ENCODE results near the gene CENPC.

The CENPC gene

DNA sequence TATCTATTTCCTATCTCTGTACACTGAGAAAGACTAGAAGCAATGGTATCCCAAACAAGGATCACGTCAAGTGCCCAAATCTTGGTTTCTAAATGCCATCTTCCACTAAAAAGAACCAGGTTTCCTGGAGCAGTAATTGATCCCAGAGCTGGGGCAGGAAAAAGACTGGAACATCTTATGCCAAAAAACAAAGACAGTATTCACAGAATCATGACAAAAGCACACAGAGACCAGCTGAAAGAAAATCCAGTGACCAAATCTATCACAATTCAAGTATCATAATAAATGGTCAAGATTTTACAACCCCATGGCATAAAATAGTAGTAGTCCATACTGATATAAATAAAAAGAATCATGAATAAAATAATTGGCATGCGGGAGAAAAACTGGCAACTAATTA is 44.9 kb downstream of the CENPC start:
- H3K9ac ChIP-seq (ENCODE audit: low read length): no peak overlapping the region
- H3K36me3 ChIP-seq (ENCODE audit: control insufficient read depth, insufficient read depth, low read length): peaks cover 3% of the 10 kb centered on the region
- no peak overlapping the region for H3K27ac ChIP-seq (ENCODE audit: low read depth, low read length)
- no peaks in the 10 kb centered on the region for H3K27me3 ChIP-seq (ENCODE audit: control insufficient read depth, insufficient read depth, low read length)
- H3K4me3 ChIP-seq (ENCODE audit: low read length): no peak overlapping the region
- H3K4me1 ChIP-seq (ENCODE audit: control insufficient read depth, insufficient read depth, low read length): no peaks in the 10 kb centered on the region

DNA sequence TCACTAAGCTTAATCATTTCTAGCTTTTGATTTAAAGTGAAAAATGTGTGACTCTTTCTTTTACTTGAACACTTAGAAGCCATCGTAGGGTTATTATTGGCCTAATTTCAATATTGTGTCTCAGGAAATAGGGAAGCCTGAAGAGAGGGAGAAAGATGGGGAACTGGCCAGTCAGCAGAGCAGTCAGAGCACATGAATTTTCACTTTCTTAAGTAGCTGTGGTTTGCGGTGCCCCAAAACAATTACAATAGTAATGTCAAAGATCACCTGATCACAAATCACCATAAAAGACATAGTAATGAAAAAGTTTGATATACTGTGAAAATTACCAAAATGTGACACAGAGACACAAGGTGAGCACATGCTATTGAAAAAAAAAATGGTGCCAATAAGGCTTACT is 45.5 kb downstream of the CENPC start:
- H3K27ac ChIP-seq (ENCODE audit: low read depth, low read length): no peak overlapping the region

GRCh38 chr4:67483868-67484602 is 61.3 kb downstream of the CENPC start:
- H3K36me3 ChIP-seq (ENCODE audit: control insufficient read depth, insufficient read depth, low read length): peaks cover 8% of the 10 kb centered on the region

More for the DNA sequence above, 45.5 kb downstream of the CENPC start:
- no peaks in the 10 kb centered on the region for H3K27me3 ChIP-seq (ENCODE audit: control insufficient read depth, insufficient read depth, low read length)
- peaks cover under 1% of the 10 kb centered on the region for H3K36me3 ChIP-seq (ENCODE audit: control insufficient read depth, insufficient read depth, low read length)
- H3K4me3 ChIP-seq (ENCODE audit: low read length): no peak overlapping the region
- no peaks in the 10 kb centered on the region for H3K4me1 ChIP-seq (ENCODE audit: control insufficient read depth, insufficient read depth, low read length)
- no peak overlapping the region for H3K9ac ChIP-seq (ENCODE audit: low read length)

DNA sequence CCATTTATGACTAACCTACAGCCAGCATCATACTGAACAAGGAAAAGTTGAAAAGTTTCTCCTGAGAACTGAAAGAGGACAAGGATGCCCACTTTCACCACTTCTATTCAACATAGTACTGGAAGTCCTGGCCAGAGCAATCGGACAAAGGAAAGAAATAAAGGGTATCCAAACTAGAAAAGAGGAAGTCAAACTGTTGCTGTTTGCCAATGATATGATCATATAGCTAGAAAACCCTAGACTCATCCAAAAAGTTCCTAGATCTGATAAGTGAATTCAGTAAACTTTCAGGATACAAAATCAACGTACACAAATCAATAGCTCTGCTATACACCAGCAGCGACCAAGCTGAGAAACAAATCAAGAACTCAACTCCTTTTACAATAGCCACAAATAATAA is 64.5 kb downstream of the CENPC start:
- Histone ChIP-seq H3K4me3 (ENCODE audit: low read length) (no peak overlapping the region), H3K27me3 (ENCODE audit: control insufficient read depth, insufficient read depth, low read length) (no peaks in the 10 kb centered on the region), H3K9ac (ENCODE audit: low read length) (no peak overlapping the region), H3K36me3 (ENCODE audit: control insufficient read depth, insufficient read depth, low read length) (peaks cover 16% of the 10 kb centered on the region), H3K4me1 (ENCODE audit: control insufficient read depth, insufficient read depth, low read length) (no peaks in the 10 kb centered on the region), H3K27ac (ENCODE audit: low read depth, low read length) (no peak overlapping the region)

More at GRCh38 chr4:67483868-67484602, 61.3 kb downstream of the CENPC start:
- Histone ChIP-seq H3K9ac (ENCODE audit: low read length) (no peak overlapping the region), H3K4me1 (ENCODE audit: control insufficient read depth, insufficient read depth, low read length) (no peaks in the 10 kb centered on the region), H3K4me3 (ENCODE audit: low read length) (no peak overlapping the region), H3K27me3 (ENCODE audit: control insufficient read depth, insufficient read depth, low read length) (no peaks in the 10 kb centered on the region), H3K27ac (ENCODE audit: low read depth, low read length) (no peak overlapping the region)

- Histone ChIP-seq H3K27ac (ENCODE audit: low read depth, low read length) (no peak overlapping the region), H3K9ac (ENCODE audit: low read length) (no peak overlapping the region), H3K4me3 (ENCODE audit: low read length) (no peak overlapping the region), H3K4me1 (ENCODE audit: control insufficient read depth, insufficient read depth, low read length) (no peaks in the 10 kb centered on the region), H3K27me3 (ENCODE audit: control insufficient read depth, insufficient read depth, low read length) (no peaks in the 10 kb centered on the region), H3K36me3 (ENCODE audit: control insufficient read depth, insufficient read depth, low read length) (peaks cover 21% of the 10 kb centered on the region)
Observed at GRCh38 chr4:67475155-67475554, 70.1 kb downstream of the CENPC start.

DNA sequence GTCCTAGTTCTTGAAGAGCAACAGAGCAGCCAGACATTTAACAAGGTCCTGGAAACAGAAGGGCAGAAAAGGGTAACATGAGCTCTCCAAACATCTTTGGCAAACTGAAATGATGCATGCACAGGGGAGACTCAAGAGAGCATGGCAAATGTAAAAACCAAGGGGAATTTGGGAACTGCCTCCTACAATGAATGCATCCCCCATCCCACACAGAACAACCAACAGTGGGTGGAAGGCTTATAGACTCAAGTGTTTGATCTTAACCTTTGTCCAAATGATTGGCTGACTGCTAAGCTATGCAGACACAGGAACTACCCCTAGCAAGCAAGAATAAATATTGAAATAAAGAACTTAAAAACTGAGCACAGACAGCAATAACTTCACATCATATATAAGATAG is 74.4 kb downstream of the CENPC start:
- H3K27me3 ChIP-seq (ENCODE audit: control insufficient read depth, insufficient read depth, low read length): no peaks in the 10 kb centered on the region
- no peaks in the 10 kb centered on the region for H3K4me1 ChIP-seq (ENCODE audit: control insufficient read depth, insufficient read depth, low read length)
- H3K4me3 ChIP-seq (ENCODE audit: low read length): no peak overlapping the region
- H3K9ac ChIP-seq (ENCODE audit: low read length): no peak overlapping the region
- peaks cover 13% of the 10 kb centered on the region for H3K36me3 ChIP-seq (ENCODE audit: control insufficient read depth, insufficient read depth, low read length)
- no peak overlapping the region for H3K27ac ChIP-seq (ENCODE audit: low read depth, low read length)

DNA sequence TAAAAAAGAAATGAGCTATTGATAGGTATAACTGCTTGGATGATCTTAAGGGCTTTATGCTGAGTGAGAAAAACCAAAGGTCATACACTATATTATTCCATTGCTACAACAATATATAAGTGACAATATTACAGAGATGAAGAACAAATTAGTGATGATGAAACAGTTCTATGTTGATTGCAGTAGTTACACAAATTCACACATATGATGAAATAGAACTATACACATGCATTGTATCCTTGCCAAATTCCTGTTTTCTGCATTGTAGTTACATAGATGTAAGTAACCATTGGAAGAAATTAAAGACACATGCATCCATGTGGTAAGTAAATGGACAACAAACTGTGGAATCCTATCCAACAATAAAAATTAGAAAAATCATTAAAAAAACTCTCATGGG is 76.5 kb downstream of the CENPC start:
- Histone ChIP-seq H3K4me3 (ENCODE audit: low read length) (no peak overlapping the region), H3K4me1 (ENCODE audit: control insufficient read depth, insufficient read depth, low read length) (no peaks in the 10 kb centered on the region), H3K27ac (ENCODE audit: low read depth, low read length) (no peak overlapping the region), H3K27me3 (ENCODE audit: control insufficient read depth, insufficient read depth, low read length) (no peaks in the 10 kb centered on the region), H3K36me3 (ENCODE audit: control insufficient read depth, insufficient read depth, low read length) (peaks cover 9% of the 10 kb centered on the region), H3K9ac (ENCODE audit: low read length) (no peak overlapping the region)

DNA sequence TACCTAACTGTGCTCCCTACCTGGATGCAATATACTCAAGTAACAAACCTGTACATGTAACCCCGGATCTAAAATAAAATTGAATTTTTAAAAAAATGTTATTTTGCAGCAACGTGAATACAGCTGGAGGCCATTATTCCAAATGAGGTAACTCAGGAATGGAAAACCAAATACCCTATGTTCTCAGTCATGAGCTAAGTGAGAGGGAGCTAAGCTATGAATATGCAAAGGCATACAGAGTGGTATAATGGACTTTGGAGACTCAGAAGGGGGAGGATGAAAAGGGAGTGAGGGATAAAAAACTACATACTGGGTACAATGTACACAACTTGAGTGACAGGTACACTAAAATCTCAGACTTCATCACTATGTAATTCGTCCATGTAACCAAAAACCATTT is 78.6 kb downstream of the CENPC start:
- peaks cover 7% of the 10 kb centered on the region for H3K36me3 ChIP-seq (ENCODE audit: control insufficient read depth, insufficient read depth, low read length)
- no peak overlapping the region for H3K4me3 ChIP-seq (ENCODE audit: low read length)
- no peak overlapping the region for H3K27ac ChIP-seq (ENCODE audit: low read depth, low read length)
- H3K9ac ChIP-seq (ENCODE audit: low read length): no peak overlapping the region
- H3K4me1 ChIP-seq (ENCODE audit: control insufficient read depth, insufficient read depth, low read length): no peaks in the 10 kb centered on the region
- H3K27me3 ChIP-seq (ENCODE audit: control insufficient read depth, insufficient read depth, low read length): no peaks in the 10 kb centered on the region

GRCh38 chr4:67465763-67466052 is 79.6 kb downstream of the CENPC start:
- peaks cover 5% of the 10 kb centered on the region for H3K36me3 ChIP-seq (ENCODE audit: control insufficient read depth, insufficient read depth, low read length)
- H3K27ac ChIP-seq (ENCODE audit: low read depth, low read length): no peak overlapping the region

GRCh38 chr4:67465032-67465762 is 80.1 kb downstream of the CENPC start:
- no peaks in the 10 kb centered on the region for H3K4me1 ChIP-seq (ENCODE audit: control insufficient read depth, insufficient read depth, low read length)
- H3K4me3 ChIP-seq (ENCODE audit: low read length): no peak overlapping the region
- no peaks in the 10 kb centered on the region for H3K27me3 ChIP-seq (ENCODE audit: control insufficient read depth, insufficient read depth, low read length)
- H3K36me3 ChIP-seq (ENCODE audit: control insufficient read depth, insufficient read depth, low read length): peaks cover 3% of the 10 kb centered on the region
- no peak overlapping the region for H3K9ac ChIP-seq (ENCODE audit: low read length)
- no peak overlapping the region for H3K27ac ChIP-seq (ENCODE audit: low read depth, low read length)

More at GRCh38 chr4:67465763-67466052, 79.6 kb downstream of the CENPC start:
- Histone ChIP-seq H3K27me3 (ENCODE audit: control insufficient read depth, insufficient read depth, low read length) (no peaks in the 10 kb centered on the region), H3K4me3 (ENCODE audit: low read length) (no peak overlapping the region), H3K4me1 (ENCODE audit: control insufficient read depth, insufficient read depth, low read length) (no peaks in the 10 kb centered on the region), H3K9ac (ENCODE audit: low read length) (no peak overlapping the region)

GRCh38 chr4:67460574-67460973 is 84.7 kb downstream of the CENPC start:
- Histone ChIP-seq H3K27ac (ENCODE audit: low read depth, low read length) (no peak overlapping the region), H3K4me3 (ENCODE audit: low read length) (no peak overlapping the region), H3K9ac (ENCODE audit: low read length) (no peak overlapping the region), H3K4me1 (ENCODE audit: control insufficient read depth, insufficient read depth, low read length) (no peaks in the 10 kb centered on the region), H3K36me3 (ENCODE audit: control insufficient read depth, insufficient read depth, low read length) (peaks cover 2% of the 10 kb centered on the region), H3K27me3 (ENCODE audit: control insufficient read depth, insufficient read depth, low read length) (no peaks in the 10 kb centered on the region)

GRCh38 chr4:67459164-67459563 is 86.1 kb downstream of the CENPC start:
- no peak overlapping the region for H3K9ac ChIP-seq (ENCODE audit: low read length)
- peaks cover 2% of the 10 kb centered on the region for H3K36me3 ChIP-seq (ENCODE audit: control insufficient read depth, insufficient read depth, low read length)
- H3K27ac ChIP-seq (ENCODE audit: low read depth, low read length): no peak overlapping the region
- no peaks in the 10 kb centered on the region for H3K27me3 ChIP-seq (ENCODE audit: control insufficient read depth, insufficient read depth, low read length)
- H3K4me3 ChIP-seq (ENCODE audit: low read length): no peak overlapping the region
- no peaks in the 10 kb centered on the region for H3K4me1 ChIP-seq (ENCODE audit: control insufficient read depth, insufficient read depth, low read length)

Data from rectal smooth muscle tissue (tissue), 1 donor.